ENCODE data around the gene CACNA2D3.

- TF ChIP-seq EZH2 (IDR thresholded peaks at IDR 0.05; ENCODE audit: low read length) (no peak), CTCF (optimal IDR thresholded peaks at IDR 0.05 in 1 of 3, IDR thresholded peaks at IDR 0.05 in 1 of 3, conservative IDR thresholded peaks at IDR 0.05 in 1 of 3; ENCODE audit: extremely low read depth in 1 of 3, insufficient read depth in 2 of 3, low read length in 3 of 3) (no peak)
These were observed 405.2 kb downstream of the CACNA2D3 start for GRCh38 chr3:54527521-54527920.
